HG02852 (cell line): ENCODE data around the gene CTAG1A.
"Not testable (repeated sequence)": the region's sequence is repeated elsewhere in the genome, so short reads cannot be mapped to it uniquely, and the experiment has no call there.

Experiments
- ATAC-seq: cut with Tn5 transposase; IDR thresholded peaks from one replicate; pipeline ENCODE4 v1.9.1; 2021; ENCODE audit warnings: mild to moderate bottlenecking, moderate library complexity; ENCODE audit not compliant: unreplicated experiment

CTAG1A gene

GRCh38 chrX:154611146-154611545 lies 26.2 kb downstream of the CTAG1A start:
- not testable (repeated sequence) for ATAC-seq

GRCh38 chrX:154613586-154613985 lies 28.7 kb downstream of the CTAG1A start:
- not testable (repeated sequence) for ATAC-seq

DNA sequence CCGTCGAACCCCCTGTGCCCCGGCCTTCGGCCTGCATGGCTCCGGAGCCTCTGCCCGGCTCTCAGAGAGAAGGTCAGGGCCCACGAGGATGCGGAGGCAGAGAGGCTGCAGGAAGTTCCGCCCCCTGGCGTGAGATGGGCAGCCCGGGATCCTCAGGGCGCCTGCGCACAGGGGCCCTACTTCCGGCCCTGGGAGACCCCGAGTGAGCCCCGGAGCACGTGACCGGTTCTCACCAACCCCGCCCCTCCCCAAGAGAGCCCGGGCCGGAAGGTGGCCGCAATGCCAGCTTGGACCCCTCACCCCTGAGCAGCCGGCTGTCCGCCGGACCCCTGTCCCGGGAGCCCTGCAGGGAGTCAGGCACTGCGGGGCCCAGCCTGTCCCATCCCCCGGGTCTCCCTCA lies 34.2 kb downstream of the CTAG1A start, which contains the start of gene CTAG1B:
Gene CTAG1B (minus strand): TSS at position 101 of the 400 bp plus-strand sequence. CDS start 64 bp downstream, at position 37.
- ATAC-seq: not testable (repeated sequence)

GRCh38 chrX:154620767-154621414 lies 36.0 kb downstream of the CTAG1A start:
- ATAC-seq: not testable (repeated sequence)

- not testable (repeated sequence) for ATAC-seq
Observed at GRCh38 chrX:154628960-154629359, 44.0 kb downstream of the CTAG1A start.

DNA sequence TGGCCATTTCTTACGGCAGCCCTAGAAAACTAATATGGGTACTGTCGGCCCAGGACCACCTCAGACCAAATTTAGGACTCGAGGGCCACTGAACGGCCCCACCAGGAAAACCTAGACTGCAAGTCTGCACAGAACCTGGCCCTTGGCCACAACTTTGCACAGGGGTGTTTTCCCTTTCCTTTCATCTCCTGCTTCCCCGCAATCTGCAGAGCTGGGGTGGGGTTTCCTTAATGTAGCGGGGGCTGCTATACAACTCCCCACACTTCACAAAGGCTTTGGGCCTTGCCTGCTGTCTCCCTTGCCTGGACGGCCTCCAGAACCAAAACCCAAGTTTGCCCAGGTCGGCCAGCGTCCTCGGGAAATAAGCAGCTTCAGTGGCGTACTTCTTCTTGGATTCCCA lies 46.0 kb downstream of the CTAG1A start:
- ATAC-seq: not testable (repeated sequence)

- not testable (repeated sequence) for ATAC-seq
Observed at GRCh38 chrX:154633661-154634060, 48.7 kb downstream of the CTAG1A start.
